Transverse colon (tissue), 3 donors: Measurements from ENCODE around the gene IL1B.

ENCODE experiments used
- POLR2A ChIP-seq: fragments of 450-650 bp; IDR thresholded peaks from one replicate; pipeline ENCODE4 v1.6.1; 2016; ENCODE audit warnings: antibody characterized with exemption, mild to moderate bottlenecking, moderate library complexity
- TF ChIP-seq, protein P1 (sequence below), 5 experiments: fragments of 200-600 bp in 3 of 5; fragments of 450-650 bp in 2 of 5; sonication (generic) in 3 of 5; IDR thresholded peaks; 1 replicate in 2 of 5; 2 replicates in 3 of 5; pipeline ENCODE4 v1.5.1; 2016 to 2017; ENCODE audit warnings: antibody characterized with exemption in 5 of 5, inconsistent platforms in 3 of 5, mild to moderate bottlenecking in 2 of 5, moderate library complexity in 1 of 5

- TF ChIP-seq, protein P1, sequence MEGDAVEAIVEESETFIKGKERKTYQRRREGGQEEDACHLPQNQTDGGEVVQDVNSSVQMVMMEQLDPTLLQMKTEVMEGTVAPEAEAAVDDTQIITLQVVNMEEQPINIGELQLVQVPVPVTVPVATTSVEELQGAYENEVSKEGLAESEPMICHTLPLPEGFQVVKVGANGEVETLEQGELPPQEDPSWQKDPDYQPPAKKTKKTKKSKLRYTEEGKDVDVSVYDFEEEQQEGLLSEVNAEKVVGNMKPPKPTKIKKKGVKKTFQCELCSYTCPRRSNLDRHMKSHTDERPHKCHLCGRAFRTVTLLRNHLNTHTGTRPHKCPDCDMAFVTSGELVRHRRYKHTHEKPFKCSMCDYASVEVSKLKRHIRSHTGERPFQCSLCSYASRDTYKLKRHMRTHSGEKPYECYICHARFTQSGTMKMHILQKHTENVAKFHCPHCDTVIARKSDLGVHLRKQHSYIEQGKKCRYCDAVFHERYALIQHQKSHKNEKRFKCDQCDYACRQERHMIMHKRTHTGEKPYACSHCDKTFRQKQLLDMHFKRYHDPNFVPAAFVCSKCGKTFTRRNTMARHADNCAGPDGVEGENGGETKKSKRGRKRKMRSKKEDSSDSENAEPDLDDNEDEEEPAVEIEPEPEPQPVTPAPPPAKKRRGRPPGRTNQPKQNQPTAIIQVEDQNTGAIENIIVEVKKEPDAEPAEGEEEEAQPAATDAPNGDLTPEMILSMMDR (IDR thresholded peaks at IDR 0.05) = no peak
- no peak for TF ChIP-seq POLR2A
Observed at GRCh38 chr2:112783187-112783714, 53.3 kb downstream of the IL1B start.
